HEK293 (cell line): ENCODE results near the gene PRX.
A peak's percentile ranks its signal among the peaks of the same experiment; 100 is the strongest.

Experiments
- ELK4 ChIP-seq: IDR thresholded peaks from 2 replicates; pipeline ENCODE4 v1.6.1; 2011; ENCODE audit warnings: mild to moderate bottlenecking, low read depth, low read length, borderline replicate concordance
- GLI2 ChIP-seq: fragments of 450-650 bp; formaldehyde crosslinking; IDR thresholded peaks from 2 replicates; pipeline ENCODE4; 2017; ENCODE audit warnings: missing biosample characterization, missing genetic modification characterization, low read depth, borderline replicate concordance
- GLIS2 ChIP-seq: fragments of 450-650 bp; formaldehyde crosslinking; IDR thresholded peaks from 2 replicates; pipeline ENCODE4 v1.5.1; 2016; ENCODE audit warnings: missing biosample characterization, missing genetic modification characterization
- KLF8 ChIP-seq: fragments of 450-650 bp; formaldehyde crosslinking; IDR thresholded peaks from 2 replicates; pipeline ENCODE4 v1.5.1; 2016; ENCODE audit warnings: missing biosample characterization, missing genetic modification characterization
- MEIS1 ChIP-seq: sonication (generic); formaldehyde crosslinking; IDR thresholded peaks from 2 replicates; pipeline ENCODE4 v1.8.1; 2022; ENCODE audit warnings: missing genetic modification reagents, mild to moderate bottlenecking, borderline replicate concordance
- OVOL3 ChIP-seq: fragments of 450-650 bp; formaldehyde crosslinking; IDR thresholded peaks from 2 replicates; pipeline ENCODE4 v1.5.1; 2016; ENCODE audit warnings: missing biosample characterization, missing genetic modification characterization
- PBX3 ChIP-seq: sonication (generic); formaldehyde crosslinking; IDR thresholded peaks from 2 replicates; pipeline ENCODE4 v1.8.1; 2022; ENCODE audit warnings: mild to moderate bottlenecking, moderate library complexity, missing genetic modification reagents
- PRDM4 ChIP-seq: fragments of 450-650 bp; formaldehyde crosslinking; IDR thresholded peaks from 2 replicates; pipeline ENCODE4 v1.5.1; 2017; ENCODE audit warnings: missing biosample characterization, missing genetic modification characterization
- ZBTB7A ChIP-seq: fragments of 450-650 bp; formaldehyde crosslinking; IDR thresholded peaks from 2 replicates; pipeline ENCODE4 v1.5.1; 2016; ENCODE audit warnings: low read depth, missing biosample characterization, missing genetic modification characterization
- ZNF112 ChIP-seq: fragments of 450-650 bp; formaldehyde crosslinking; IDR thresholded peaks from 2 replicates; pipeline ENCODE4 v1.5.0; 2017; ENCODE audit warnings: missing biosample characterization, missing genetic modification characterization
- ZNF138 ChIP-seq: fragments of 450-650 bp; formaldehyde crosslinking; IDR thresholded peaks from 2 replicates; pipeline ENCODE4 v1.5.1; 2016; ENCODE audit warnings: missing biosample characterization, missing genetic modification characterization, borderline replicate concordance
- ZNF155 ChIP-seq: fragments of 450-650 bp; formaldehyde crosslinking; IDR thresholded peaks from 2 replicates; pipeline ENCODE4 v1.5.1; 2016; ENCODE audit warnings: missing biosample characterization, missing genetic modification characterization
- ZNF24 ChIP-seq: fragments of 450-650 bp; formaldehyde crosslinking; IDR thresholded peaks from 2 replicates; pipeline ENCODE4 v1.5.1; 2016; ENCODE audit warnings: missing biosample characterization, missing genetic modification characterization
- ZNF302 ChIP-seq: fragments of 450-650 bp; formaldehyde crosslinking; IDR thresholded peaks from 2 replicates; pipeline ENCODE4 v1.5.1; 2016; ENCODE audit warnings: missing biosample characterization, missing genetic modification characterization, low read depth
- ZNF335 ChIP-seq: fragments of 450-650 bp; formaldehyde crosslinking; conservative IDR thresholded peaks from 2 replicates; pipeline ENCODE4 v1.5.1; 2016; ENCODE audit warnings: missing biosample characterization, missing genetic modification characterization
- ZNF366 ChIP-seq: fragments of 450-650 bp; formaldehyde crosslinking; conservative IDR thresholded peaks from 2 replicates; pipeline ENCODE4 v1.5.1; 2016; ENCODE audit warnings: missing biosample characterization, missing genetic modification characterization
- ZNF394 ChIP-seq: fragments of 450-650 bp; formaldehyde crosslinking; IDR thresholded peaks from 2 replicates; pipeline ENCODE4 v1.5.1; 2016; ENCODE audit warnings: missing biosample characterization, missing genetic modification characterization, mild to moderate bottlenecking, moderate library complexity, borderline replicate concordance
- ZNF514 ChIP-seq: fragments of 450-650 bp; formaldehyde crosslinking; IDR thresholded peaks from 2 replicates; pipeline ENCODE4 v1.5.1; 2016; ENCODE audit warnings: missing biosample characterization, missing genetic modification characterization
- ZNF623 ChIP-seq: fragments of 450-650 bp; formaldehyde crosslinking; IDR thresholded peaks from 2 replicates; pipeline ENCODE4 v1.5.1; 2016; ENCODE audit warnings: missing biosample characterization, missing genetic modification characterization
- ZNF677 ChIP-seq: fragments of 450-650 bp; IDR thresholded peaks from 2 replicates; pipeline ENCODE4 v1.5.0; 2018; ENCODE audit warnings: missing biosample characterization, mild to moderate bottlenecking, missing genetic modification characterization, moderate library complexity
- ZNF701 ChIP-seq: fragments of 450-650 bp; formaldehyde crosslinking; IDR thresholded peaks from 2 replicates; pipeline ENCODE4 v1.5.1; 2016; ENCODE audit warnings: missing biosample characterization, missing genetic modification characterization
- ZSCAN5A ChIP-seq: fragments of 450-650 bp; formaldehyde crosslinking; IDR thresholded peaks from 2 replicates; pipeline ENCODE4 v1.5.1; 2016; ENCODE audit warnings: missing biosample characterization, missing genetic modification characterization
- TF ChIP-seq, protein P1 (sequence below): fragments of 450-650 bp; formaldehyde crosslinking; IDR thresholded peaks from 2 replicates; pipeline ENCODE4 v1.5.1; 2016; ENCODE audit warnings: missing biosample characterization, missing genetic modification characterization
- TF ChIP-seq, protein P2 (sequence below): fragments of 450-650 bp; formaldehyde crosslinking; IDR thresholded peaks from 2 replicates; pipeline ENCODE4 v1.5.1; 2016; ENCODE audit warnings: missing biosample characterization, missing genetic modification characterization
- TF ChIP-seq, protein P3 (sequence below): fragments of 450-650 bp; formaldehyde crosslinking; IDR thresholded peaks from 2 replicates; pipeline ENCODE4 v1.5.1; 2017; ENCODE audit warnings: missing biosample characterization, mild to moderate bottlenecking, missing genetic modification characterization, moderate library complexity

PRX gene

GRCh38 chr19:40348961-40349507 lies 64.1 kb downstream of the PRX start (continued):
- TF ChIP-seq ZNF366 (tag by site-specific recombination) (peak; percentile 88), ZNF302 (tag by site-specific recombination) (no peak), ZBTB7A (tag by site-specific recombination) (peak; percentile 81), ELK4 (no peak), KLF8 (tag by site-specific recombination) (peak; percentile 82), ZSCAN5A (no peak; the same call in 1 of the 2 replicates), ZNF701 (tag by site-specific recombination) (no peak), MEIS1 (CRISPR knock-in tag) (no peak), ZNF24 (no peak; the same call in 1 of the 2 replicates), GLIS2 (tag by site-specific recombination) (peak; percentile 45), ZNF677 (tag by site-specific recombination) (no peak), ZNF112 (tag by site-specific recombination) (no peak), ZNF335 (peak; percentile 95), PRDM4 (tag by site-specific recombination) (0 out of 2 replicates have a peak, but pooled peaks have one; percentile 30), ZNF155 (0 out of 2 replicates have a peak, but pooled peaks have one; percentile 47), ZNF138 (tag by site-specific recombination) (no peak), GLI2 (tag by site-specific recombination) (no peak), ZNF623 (tag by site-specific recombination) (no peak; the same call in 1 of the 2 replicates), ZNF514 (no peak), PBX3 (CRISPR knock-in tag) (no peak), ZNF394 (tag by site-specific recombination) (0 out of 2 replicates have a peak, but pooled peaks have one; percentile 23), OVOL3 (tag by site-specific recombination) (peak; percentile 68; the same call in 1 of the 2 replicates)
- TF ChIP-seq, protein P1, sequence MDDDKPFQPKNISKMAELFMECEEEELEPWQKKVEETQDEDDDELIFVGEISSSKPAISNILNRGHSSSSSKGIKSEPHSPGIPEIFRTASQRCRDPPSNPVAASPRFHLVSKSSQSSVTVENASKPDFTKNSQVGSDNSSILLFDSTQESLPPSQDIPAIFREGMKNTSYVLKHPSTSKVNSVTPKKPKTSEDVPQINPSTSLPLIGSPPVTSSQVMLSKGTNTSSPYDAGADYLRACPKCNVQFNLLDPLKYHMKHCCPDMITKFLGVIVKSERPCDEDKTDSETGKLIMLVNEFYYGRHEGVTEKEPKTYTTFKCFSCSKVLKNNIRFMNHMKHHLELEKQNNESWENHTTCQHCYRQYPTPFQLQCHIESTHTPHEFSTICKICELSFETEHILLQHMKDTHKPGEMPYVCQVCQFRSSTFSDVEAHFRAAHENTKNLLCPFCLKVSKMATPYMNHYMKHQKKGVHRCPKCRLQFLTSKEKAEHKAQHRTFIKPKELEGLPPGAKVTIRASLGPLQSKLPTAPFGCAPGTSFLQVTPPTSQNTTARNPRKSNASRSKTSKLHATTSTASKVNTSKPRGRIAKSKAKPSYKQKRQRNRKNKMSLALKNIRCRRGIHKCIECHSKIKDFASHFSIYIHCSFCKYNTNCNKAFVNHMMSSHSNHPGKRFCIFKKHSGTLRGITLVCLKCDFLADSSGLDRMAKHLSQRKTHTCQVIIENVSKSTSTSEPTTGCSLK (tag by site-specific recombination) = no peak
- TF ChIP-seq, protein P2, sequence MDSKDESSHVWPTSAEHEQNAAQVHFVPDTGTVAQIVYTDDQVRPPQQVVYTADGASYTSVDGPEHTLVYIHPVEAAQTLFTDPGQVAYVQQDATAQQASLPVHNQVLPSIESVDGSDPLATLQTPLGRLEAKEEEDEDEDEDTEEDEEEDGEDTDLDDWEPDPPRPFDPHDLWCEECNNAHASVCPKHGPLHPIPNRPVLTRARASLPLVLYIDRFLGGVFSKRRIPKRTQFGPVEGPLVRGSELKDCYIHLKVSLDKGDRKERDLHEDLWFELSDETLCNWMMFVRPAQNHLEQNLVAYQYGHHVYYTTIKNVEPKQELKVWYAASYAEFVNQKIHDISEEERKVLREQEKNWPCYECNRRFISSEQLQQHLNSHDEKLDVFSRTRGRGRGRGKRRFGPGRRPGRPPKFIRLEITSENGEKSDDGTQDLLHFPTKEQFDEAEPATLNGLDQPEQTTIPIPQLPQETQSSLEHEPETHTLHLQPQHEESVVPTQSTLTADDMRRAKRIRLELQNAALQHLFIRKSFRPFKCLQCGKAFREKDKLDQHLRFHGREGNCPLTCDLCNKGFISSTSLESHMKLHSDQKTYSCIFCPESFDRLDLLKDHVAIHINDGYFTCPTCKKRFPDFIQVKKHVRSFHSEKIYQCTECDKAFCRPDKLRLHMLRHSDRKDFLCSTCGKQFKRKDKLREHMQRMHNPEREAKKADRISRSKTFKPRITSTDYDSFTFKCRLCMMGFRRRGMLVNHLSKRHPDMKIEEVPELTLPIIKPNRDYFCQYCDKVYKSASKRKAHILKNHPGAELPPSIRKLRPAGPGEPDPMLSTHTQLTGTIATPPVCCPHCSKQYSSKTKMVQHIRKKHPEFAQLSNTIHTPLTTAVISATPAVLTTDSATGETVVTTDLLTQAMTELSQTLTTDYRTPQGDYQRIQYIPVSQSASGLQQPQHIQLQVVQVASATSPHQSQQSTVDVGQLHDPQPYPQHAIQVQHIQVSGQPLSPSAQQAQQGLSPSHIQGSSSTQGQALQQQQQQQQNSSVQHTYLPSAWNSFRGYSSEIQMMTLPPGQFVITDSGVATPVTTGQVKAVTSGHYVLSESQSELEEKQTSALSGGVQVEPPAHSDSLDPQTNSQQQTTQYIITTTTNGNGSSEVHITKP (tag by site-specific recombination) = peak; percentile 84
- TF ChIP-seq, protein P3, sequence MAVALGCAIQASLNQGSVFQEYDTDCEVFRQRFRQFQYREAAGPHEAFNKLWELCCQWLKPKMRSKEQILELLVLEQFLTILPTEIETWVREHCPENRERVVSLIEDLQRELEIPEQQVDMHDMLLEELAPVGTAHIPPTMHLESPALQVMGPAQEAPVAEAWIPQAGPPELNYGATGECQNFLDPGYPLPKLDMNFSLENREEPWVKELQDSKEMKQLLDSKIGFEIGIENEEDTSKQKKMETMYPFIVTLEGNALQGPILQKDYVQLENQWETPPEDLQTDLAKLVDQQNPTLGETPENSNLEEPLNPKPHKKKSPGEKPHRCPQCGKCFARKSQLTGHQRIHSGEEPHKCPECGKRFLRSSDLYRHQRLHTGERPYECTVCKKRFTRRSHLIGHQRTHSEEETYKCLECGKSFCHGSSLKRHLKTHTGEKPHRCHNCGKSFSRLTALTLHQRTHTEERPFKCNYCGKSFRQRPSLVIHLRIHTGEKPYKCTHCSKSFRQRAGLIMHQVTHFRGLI (tag by site-specific recombination) = no peak
